Body of pancreas (tissue), 4 donors: ENCODE data around the gene IFNLR1. TPM values are rescaled to one million over a fixed set of nuclear protein-coding genes. Genes with fewer than 3 reads are reported as not detected.
A peak's percentile ranks its signal among the peaks of the same experiment; 100 is the strongest.

Experiments used
- ATAC-seq: fragments of 150-250 bp; one replicate; pipeline ENCODE4 v1.9.1; 2016
- DNase-seq, 4 donors: peaks; one replicate each; pipeline ENCODE4 v3.0.0-alpha.2; 2019
- H3K27ac ChIP-seq, 4 donors: fragments of 200-600 bp; sonication (generic); 1 replicate in 3 of 4; 2 replicates in 1 of 4; pipeline versions ENCODE4 v1.5.1 to v1.6.1; 2016 to 2019; ENCODE audit warnings: mild to moderate bottlenecking in 1 of 4, mixed read lengths in 1 of 4, moderate library complexity in 1 of 4
- H3K27me3 ChIP-seq, 2 donors: fragments of 200-600 bp; sonication (generic); one replicate each; pipeline ENCODE4 v1.6.0; 2016; ENCODE audit warnings: mild to moderate bottlenecking in 1 of 2
- H3K36me3 ChIP-seq, 2 donors: fragments of 200-600 bp; sonication (generic); replicated peaks in 1 of 2; 2 replicates each; pipeline ENCODE4 v1.5.1; 2016; ENCODE audit warnings: low read depth in 2 of 2; ENCODE audit not compliant: insufficient read depth in 1 of 2
- H3K4me1 ChIP-seq: fragments of 200-600 bp; sonication (generic); one replicate; pipeline ENCODE4 v1.6.0; 2016
- H3K4me3 ChIP-seq, 2 donors: fragments of 200-600 bp; sonication (generic); 1 replicate in 1 of 2; 2 replicates in 1 of 2; pipeline ENCODE4 v1.5.1; 2016 to 2019
- H3K9me3 ChIP-seq, 3 donors: fragments of 200-600 bp; sonication (generic); 1 replicate in 2 of 3; 2 replicates in 1 of 3; pipeline ENCODE4 v1.5.1; 2016
- POLR2A ChIP-seq, 3 donors: fragments of 450-650 bp; IDR thresholded peaks; one replicate each; pipeline ENCODE4 v1.6.1; 2016; ENCODE audit warnings: antibody characterized with exemption in 3 of 3, mild to moderate bottlenecking in 2 of 3
- WGBS, 2 donors: methylation state at CpG; one replicate each; pipeline ENCODE4 v1.1.5; 2017; 5-methylcytosine and 5-hydroxymethylcytosine counted together
- intact Hi-C: fragments of 100-400 bp; cut with DNase I; formaldehyde crosslinking; loops from one replicate; pipeline ENCODE4 v1.15.1; 2023
- total RNA-seq, 2 donors: library from RNA; depleted of rRNA; stranded (reverse); fragments of >200 nt; gene quantifications; one replicate each; pipeline ENCODE4 v1.1.0, GENCODE V29; 2016
- TF ChIP-seq, protein P1 (sequence below), 7 experiments: fragments of 450-650 bp in 4 of 7; fragments of 200-600 bp in 3 of 7; sonication (generic) in 3 of 7; IDR thresholded peaks; one replicate each; pipeline ENCODE4 v1.5.1; 2016 to 2019; ENCODE audit warnings: antibody characterized with exemption in 7 of 7

IFNLR1 gene
- total RNA-seq, 2 donors from 2014 or later, result 4.6 to 5.4 TPM

DNA sequence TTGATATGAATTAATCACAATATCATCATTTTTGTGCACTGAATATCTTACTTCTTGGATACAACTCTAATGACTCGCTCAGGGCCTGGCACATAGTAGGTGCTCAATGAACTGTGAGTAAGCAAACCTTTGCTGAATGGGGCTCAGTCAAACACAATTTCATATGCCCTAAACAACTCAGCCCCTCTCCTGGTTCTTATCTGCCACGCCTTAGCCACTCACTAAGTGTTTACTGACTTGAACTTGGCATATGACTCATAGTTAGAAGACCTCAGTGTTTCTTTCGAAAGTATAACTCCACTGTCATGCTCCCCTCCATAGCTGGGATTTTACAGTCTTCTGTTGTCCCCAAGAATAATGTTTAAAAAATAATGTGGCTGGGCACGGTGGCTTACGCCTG, 4.8 kb upstream of the IFNLR1 start:
- 61 to 73% methylated on average over 5 of the region's 5 CpGs for WGBS, 2 donors
- Histone ChIP-seq H3K27me3 (no peaks in the 10 kb centered on the region), H3K9me3 (no peaks in the 10 kb centered on the region), H3K4me1 (peaks cover 6% of the 10 kb centered on the region), H3K4me3 (no peak overlapping the region), H3K36me3 (no peaks in the 10 kb centered on the region), H3K27ac (no peak overlapping the region)
- ATAC-seq, result no peak
- intact Hi-C loops, result no loop called here
- TF ChIP-seq, protein P1, sequence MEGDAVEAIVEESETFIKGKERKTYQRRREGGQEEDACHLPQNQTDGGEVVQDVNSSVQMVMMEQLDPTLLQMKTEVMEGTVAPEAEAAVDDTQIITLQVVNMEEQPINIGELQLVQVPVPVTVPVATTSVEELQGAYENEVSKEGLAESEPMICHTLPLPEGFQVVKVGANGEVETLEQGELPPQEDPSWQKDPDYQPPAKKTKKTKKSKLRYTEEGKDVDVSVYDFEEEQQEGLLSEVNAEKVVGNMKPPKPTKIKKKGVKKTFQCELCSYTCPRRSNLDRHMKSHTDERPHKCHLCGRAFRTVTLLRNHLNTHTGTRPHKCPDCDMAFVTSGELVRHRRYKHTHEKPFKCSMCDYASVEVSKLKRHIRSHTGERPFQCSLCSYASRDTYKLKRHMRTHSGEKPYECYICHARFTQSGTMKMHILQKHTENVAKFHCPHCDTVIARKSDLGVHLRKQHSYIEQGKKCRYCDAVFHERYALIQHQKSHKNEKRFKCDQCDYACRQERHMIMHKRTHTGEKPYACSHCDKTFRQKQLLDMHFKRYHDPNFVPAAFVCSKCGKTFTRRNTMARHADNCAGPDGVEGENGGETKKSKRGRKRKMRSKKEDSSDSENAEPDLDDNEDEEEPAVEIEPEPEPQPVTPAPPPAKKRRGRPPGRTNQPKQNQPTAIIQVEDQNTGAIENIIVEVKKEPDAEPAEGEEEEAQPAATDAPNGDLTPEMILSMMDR (IDR thresholded peaks at IDR 0.05), result no peak
- TF ChIP-seq POLR2A (IDR thresholded peaks at IDR 0.05), result no peak
- no peak for DNase-seq

DNA sequence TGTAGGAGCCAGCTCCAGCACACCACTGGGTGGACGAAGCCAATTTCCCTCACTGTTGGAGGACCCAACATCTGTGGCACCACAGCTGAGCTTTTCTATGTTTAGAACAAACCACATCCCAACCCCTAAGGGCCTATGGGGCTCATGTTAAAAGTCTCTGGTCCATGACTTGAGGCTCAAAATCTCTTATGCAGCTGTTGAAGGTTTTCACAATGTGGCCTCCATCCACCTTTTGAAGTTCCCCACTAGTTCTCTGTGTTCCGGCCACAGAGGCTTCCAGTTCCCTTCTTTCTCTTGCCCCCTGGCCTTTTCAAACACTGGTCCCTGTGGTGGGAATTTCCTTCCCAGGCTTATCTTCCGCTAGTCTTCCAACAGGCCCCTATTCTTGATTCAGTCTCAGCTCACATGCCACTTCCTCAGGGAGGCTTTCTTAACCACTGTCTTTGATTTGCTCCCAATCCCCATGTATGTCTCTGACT, 3.9 kb upstream of the IFNLR1 start:
- no peaks in the 10 kb centered on the region for H3K27me3 ChIP-seq
- H3K4me1 ChIP-seq, result peaks cover 9% of the 10 kb centered on the region
- H3K9me3 ChIP-seq, result no peaks in the 10 kb centered on the region
- ATAC-seq (no peak), DNase-seq (no peak)
- intact Hi-C loops, result no loop called here
- no peak overlapping the region for H3K27ac ChIP-seq
- no peak overlapping the region for H3K4me3 ChIP-seq
- WGBS, 2 donors, result 82 to 87% methylated on average over 3 of the region's 3 CpGs
- no peak for TF ChIP-seq POLR2A (IDR thresholded peaks at IDR 0.05)
- TF ChIP-seq, protein P1 (IDR thresholded peaks at IDR 0.05), result no peak
- no peaks in the 10 kb centered on the region for H3K36me3 ChIP-seq

DNA sequence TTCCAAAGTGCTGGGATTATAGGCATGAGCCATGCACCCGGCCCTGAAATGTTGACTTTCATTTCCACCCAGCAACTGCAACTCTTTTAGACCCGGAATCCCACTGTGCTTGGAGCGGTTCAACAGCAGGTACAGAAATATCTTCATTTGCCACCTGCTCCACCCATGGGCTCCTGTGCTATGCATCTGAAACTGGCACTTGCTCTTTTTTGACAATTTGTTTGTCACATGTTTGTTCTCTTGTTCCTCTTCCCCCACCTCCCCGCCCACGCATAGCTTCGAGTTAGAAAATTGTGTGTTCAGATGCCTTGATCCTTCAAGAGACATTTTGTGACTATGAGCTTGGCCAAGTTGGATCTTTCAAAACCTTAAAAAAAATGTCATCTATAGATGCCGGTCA, 2.4 kb upstream of the IFNLR1 start:
- intact Hi-C loops, result no loop called here
- H3K4me3 ChIP-seq, result no peak overlapping the region
- TF ChIP-seq, protein P1 (IDR thresholded peaks at IDR 0.05), result no peak
- TF ChIP-seq POLR2A (IDR thresholded peaks at IDR 0.05), result no peak
- WGBS, 2 donors, result 74 to 91% methylated on average over 7 of the region's 7 CpGs
- peak overlapping the region in 1 of 4 donors; percentile 22 for H3K27ac ChIP-seq
- ATAC-seq, result no peak
- peak in 1 of 4 donors; percentile 28 for DNase-seq
- H3K36me3 ChIP-seq, result no peaks in the 10 kb centered on the region
- H3K9me3 ChIP-seq, result no peaks in the 10 kb centered on the region
- H3K27me3 ChIP-seq, result no peaks in the 10 kb centered on the region
- H3K4me1 ChIP-seq, result peaks cover 17% of the 10 kb centered on the region

DNA sequence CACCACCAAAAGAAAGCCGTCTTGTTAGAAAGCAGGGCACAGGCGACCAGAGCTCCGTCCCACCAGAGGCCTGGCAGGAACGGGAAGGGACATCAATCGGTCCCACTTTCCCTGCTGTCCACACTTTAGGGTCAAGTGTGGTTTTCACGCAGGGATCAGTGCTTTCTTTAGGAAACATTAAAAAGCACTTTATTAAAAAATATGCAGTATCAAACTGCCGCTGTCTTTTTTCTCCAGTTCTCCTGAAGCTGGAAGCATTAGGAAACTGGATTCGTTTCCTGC, 437 bp downstream of the IFNLR1 start:
- WGBS, 2 donors, result 8 to 14% methylated on average over 8 of the region's 8 CpGs
- peak overlapping the region; percentile 67 to 99 (median 88) for H3K27ac ChIP-seq
- intact Hi-C loops, result no loop called here

More for the DNA sequence above, 437 bp downstream of the IFNLR1 start:
- Histone ChIP-seq H3K4me1 (peaks cover 19% of the 10 kb centered on the region), H3K36me3 (no peaks in the 10 kb centered on the region), H3K4me3 (peak overlapping the region in 1 of 2 donors; percentile 34), H3K27me3 (no peaks in the 10 kb centered on the region), H3K9me3 (no peaks in the 10 kb centered on the region)
- peak in 1 of 4 donors; percentile 41 for DNase-seq
- ATAC-seq, result peak; percentile 10
- TF ChIP-seq, protein P1 (IDR thresholded peaks at IDR 0.05), result no peak
- no peak for TF ChIP-seq POLR2A (IDR thresholded peaks at IDR 0.05)
